Amniotic epithelial cell (primary cell): Measurements from ENCODE around the gene ETS2.

Source experiments
- DNase-seq: peaks from one replicate; pipeline ENCODE4 v3.0.0-alpha.2; 2010; ENCODE audit warnings: low read depth

The ETS2 gene

GRCh38 chr21:38861989-38862683 is 56.4 kb downstream of the ETS2 start:
- DNase-seq = no peak

GRCh38 chr21:38863291-38863690 is 57.6 kb downstream of the ETS2 start:
- no peak for DNase-seq

- no peak for DNase-seq
These were observed 58.2 kb downstream of the ETS2 start for GRCh38 chr21:38863843-38864363.

GRCh38 chr21:38864964-38865363 is 59.2 kb downstream of the ETS2 start:
- no peak for DNase-seq

DNA sequence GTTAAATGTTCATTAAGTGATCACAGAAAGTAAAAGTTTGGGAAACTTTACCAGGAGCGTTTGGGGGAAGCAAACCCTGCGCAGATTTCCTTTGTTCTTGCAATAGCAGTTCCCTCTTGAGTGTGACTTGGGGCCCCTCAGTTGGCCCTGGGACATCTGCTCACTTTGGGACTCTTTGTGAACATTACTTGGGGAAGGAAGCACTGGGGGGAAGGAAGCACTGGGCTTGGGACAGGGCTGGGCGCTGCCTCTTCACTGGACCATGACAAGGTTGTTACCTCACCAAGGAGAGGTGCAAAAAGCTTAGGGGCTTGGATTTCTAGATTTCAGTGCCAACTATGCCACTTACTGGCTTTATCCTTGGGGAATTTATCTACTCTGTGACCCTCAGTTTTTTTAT is 63.5 kb downstream of the ETS2 start:
- no peak for DNase-seq

GRCh38 chr21:38869946-38870345 is 64.2 kb downstream of the ETS2 start:
- no peak for DNase-seq
